Transverse colon (tissue), 3 donors: Measurements from ENCODE around the gene WWC1.

ENCODE experiments used
- POLR2A ChIP-seq: fragments of 450-650 bp; IDR thresholded peaks from one replicate; pipeline ENCODE4 v1.6.1; 2016; ENCODE audit warnings: antibody characterized with exemption, mild to moderate bottlenecking, moderate library complexity
- TF ChIP-seq, protein P1 (sequence below), 5 experiments: fragments of 200-600 bp in 3 of 5; fragments of 450-650 bp in 2 of 5; sonication (generic) in 3 of 5; IDR thresholded peaks; 1 replicate in 2 of 5; 2 replicates in 3 of 5; pipeline ENCODE4 v1.5.1; 2016 to 2017; ENCODE audit warnings: antibody characterized with exemption in 5 of 5, inconsistent platforms in 3 of 5, mild to moderate bottlenecking in 2 of 5, moderate library complexity in 1 of 5

DNA sequence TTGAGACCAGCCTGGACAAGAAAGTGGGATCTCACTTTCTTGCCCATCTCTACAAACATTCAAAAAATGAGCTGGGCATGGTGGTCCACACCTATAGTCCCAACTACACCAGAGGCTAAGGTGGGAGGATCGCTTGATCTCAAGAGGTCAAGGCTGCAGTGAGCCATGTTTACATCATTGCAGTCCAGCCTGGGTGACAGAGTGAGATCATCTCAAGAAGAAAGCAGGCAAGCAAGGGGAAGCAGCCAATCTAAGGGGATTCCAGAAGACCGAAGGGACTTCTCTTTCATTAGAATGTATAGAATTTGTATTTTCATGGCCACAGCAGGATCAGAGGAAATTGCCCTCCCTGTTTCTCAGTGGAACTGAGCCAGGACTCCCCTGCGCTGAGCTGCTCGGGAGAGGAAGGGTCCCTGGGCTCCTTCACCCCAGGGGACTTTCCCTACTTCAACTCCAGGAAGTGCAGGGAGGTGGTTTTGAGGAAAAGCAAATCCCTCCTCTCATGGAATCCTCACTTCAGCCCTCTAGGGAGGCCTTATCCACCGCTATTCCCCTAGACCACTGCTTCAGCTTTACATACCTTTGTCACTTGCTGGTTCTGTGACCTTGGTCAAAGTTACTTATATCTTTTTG, 12.1 kb downstream of the WWC1 start:
- TF ChIP-seq, protein P1, sequence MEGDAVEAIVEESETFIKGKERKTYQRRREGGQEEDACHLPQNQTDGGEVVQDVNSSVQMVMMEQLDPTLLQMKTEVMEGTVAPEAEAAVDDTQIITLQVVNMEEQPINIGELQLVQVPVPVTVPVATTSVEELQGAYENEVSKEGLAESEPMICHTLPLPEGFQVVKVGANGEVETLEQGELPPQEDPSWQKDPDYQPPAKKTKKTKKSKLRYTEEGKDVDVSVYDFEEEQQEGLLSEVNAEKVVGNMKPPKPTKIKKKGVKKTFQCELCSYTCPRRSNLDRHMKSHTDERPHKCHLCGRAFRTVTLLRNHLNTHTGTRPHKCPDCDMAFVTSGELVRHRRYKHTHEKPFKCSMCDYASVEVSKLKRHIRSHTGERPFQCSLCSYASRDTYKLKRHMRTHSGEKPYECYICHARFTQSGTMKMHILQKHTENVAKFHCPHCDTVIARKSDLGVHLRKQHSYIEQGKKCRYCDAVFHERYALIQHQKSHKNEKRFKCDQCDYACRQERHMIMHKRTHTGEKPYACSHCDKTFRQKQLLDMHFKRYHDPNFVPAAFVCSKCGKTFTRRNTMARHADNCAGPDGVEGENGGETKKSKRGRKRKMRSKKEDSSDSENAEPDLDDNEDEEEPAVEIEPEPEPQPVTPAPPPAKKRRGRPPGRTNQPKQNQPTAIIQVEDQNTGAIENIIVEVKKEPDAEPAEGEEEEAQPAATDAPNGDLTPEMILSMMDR (IDR thresholded peaks at IDR 0.05) = no peak
- no peak for TF ChIP-seq POLR2A
